Sigmoid colon (tissue), 3 donors: ENCODE data around the gene MORN4.

Experiments
- POLR2A ChIP-seq, 2 donors: fragments of 450-650 bp; IDR thresholded peaks; one replicate each; pipeline ENCODE4 v1.6.1; 2016; ENCODE audit warnings: antibody characterized with exemption in 2 of 2, mild to moderate bottlenecking in 2 of 2, moderate library complexity in 2 of 2
- TF ChIP-seq, protein P1 (sequence below), 4 experiments: fragments of 450-650 bp in 3 of 4; fragments of 200-600 bp in 1 of 4; IDR thresholded peaks; one replicate each; pipeline ENCODE4 v1.5.1; 2016 to 2019; ENCODE audit warnings: antibody characterized with exemption in 4 of 4, mild to moderate bottlenecking in 3 of 4, moderate library complexity in 2 of 4

DNA sequence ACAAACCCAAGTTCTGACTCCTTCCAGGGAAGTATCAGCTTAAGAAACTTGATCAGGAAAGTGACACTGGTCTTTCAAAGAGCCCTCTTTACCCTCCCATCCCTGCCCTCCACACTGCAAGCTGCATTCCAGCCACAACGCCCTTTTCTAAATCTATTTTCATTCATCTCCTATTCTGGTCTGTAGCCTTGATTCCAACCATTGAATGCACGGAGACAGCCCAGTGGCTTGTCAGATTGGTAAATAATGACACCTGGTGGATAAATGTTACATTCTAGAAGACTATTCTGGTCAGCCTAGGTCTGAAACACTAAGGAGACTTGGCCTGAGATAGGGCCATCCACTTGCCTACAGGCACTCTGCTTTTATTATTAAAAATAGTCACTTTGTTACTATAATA lies 20.9 kb downstream of the MORN4 start:
- TF ChIP-seq, protein P1, sequence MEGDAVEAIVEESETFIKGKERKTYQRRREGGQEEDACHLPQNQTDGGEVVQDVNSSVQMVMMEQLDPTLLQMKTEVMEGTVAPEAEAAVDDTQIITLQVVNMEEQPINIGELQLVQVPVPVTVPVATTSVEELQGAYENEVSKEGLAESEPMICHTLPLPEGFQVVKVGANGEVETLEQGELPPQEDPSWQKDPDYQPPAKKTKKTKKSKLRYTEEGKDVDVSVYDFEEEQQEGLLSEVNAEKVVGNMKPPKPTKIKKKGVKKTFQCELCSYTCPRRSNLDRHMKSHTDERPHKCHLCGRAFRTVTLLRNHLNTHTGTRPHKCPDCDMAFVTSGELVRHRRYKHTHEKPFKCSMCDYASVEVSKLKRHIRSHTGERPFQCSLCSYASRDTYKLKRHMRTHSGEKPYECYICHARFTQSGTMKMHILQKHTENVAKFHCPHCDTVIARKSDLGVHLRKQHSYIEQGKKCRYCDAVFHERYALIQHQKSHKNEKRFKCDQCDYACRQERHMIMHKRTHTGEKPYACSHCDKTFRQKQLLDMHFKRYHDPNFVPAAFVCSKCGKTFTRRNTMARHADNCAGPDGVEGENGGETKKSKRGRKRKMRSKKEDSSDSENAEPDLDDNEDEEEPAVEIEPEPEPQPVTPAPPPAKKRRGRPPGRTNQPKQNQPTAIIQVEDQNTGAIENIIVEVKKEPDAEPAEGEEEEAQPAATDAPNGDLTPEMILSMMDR (IDR thresholded peaks at IDR 0.05) = peak in 2 of 4 experiments; percentile 21 to 38
- no peak for TF ChIP-seq POLR2A (IDR thresholded peaks at IDR 0.05)
